ENCODE results near the gene HINT2. TPM values are rescaled to one million over a fixed set of nuclear protein-coding genes. Genes with fewer than 3 reads are reported as not detected.
A peak's percentile ranks its signal among the peaks of the same experiment; 100 is the strongest.

HINT2 gene
- total RNA-seq, result 10 to 100 TPM; 23.4 to 32.4 (median 27.5) TPM

- WGBS, result 0% methylated on average over 18 of the region's 52 CpGs
- peak; percentile 99 for DNase-seq (ENCODE audit: extremely low spot score)
- peak within 1 kb of the TSS; percentile 94 to 100 (median 96) for H3K27ac ChIP-seq (replicated peaks in 1 of 4)
- intact Hi-C loops (cut with DNase I), result no loop called here
- TF ChIP-seq POLR2A (IDR thresholded peaks at IDR 0.05; ENCODE audit: low read depth) (peak; percentile 86), EP300 (IDR thresholded peaks at IDR 0.05) (no peak), POLR2AphosphoS5 (IDR thresholded peaks at IDR 0.05) (peak; percentile 85 to 98), CTCF (IDR thresholded peaks at IDR 0.05) (peak in 1 of 3 experiments; percentile 16)
- peaks cover 30 to 47% (median 43%) of the 10 kb centered on the region in 4 donors for H3K4me1 ChIP-seq
- peak within 1 kb of the TSS; percentile 76 to 100 (median 86) for H3K4me3 ChIP-seq
- no peaks in the 10 kb centered on the region for H3K27me3 ChIP-seq
- H3K9me3 ChIP-seq, result no peaks in the 10 kb centered on the region
- H3K36me3 ChIP-seq, result peaks cover 0 to 6% (median 2%) of the 10 kb centered on the region in 4 donors
These were observed at the start of gene HINT2 for GRCh38 chr9:35814841-35815543. Gene HINT2, minus strand, starts transcription at chr9:35815042. Its CDS starts 63 bp downstream, at chr9:35814979.

- TF ChIP-seq CTCF (IDR thresholded peaks at IDR 0.05), result no peak
- no peak for TF ChIP-seq EP300 (IDR thresholded peaks at IDR 0.05)
- no peak for TF ChIP-seq POLR2AphosphoS5 (IDR thresholded peaks at IDR 0.05)
- no peak for TF ChIP-seq POLR2A (IDR thresholded peaks at IDR 0.05; ENCODE audit: low read depth)
- H3K4me1 ChIP-seq, result peaks cover 3 to 13% (median 10%) of the 10 kb centered on the region in 4 donors
- no peaks in the 10 kb centered on the region for H3K9me3 ChIP-seq
- peak; percentile 50 for DNase-seq (ENCODE audit: extremely low spot score)
- no peaks in the 10 kb centered on the region for H3K36me3 ChIP-seq
- intact Hi-C loops (cut with DNase I), result no loop called here
- 75% methylated on average over 7 of the region's 8 CpGs for WGBS
- H3K27me3 ChIP-seq, result peaks cover 0 to 13% (median 0%) of the 10 kb centered on the region in 4 donors
- H3K4me3 ChIP-seq, result no peak overlapping the region
- no peak overlapping the region for H3K27ac ChIP-seq (replicated peaks in 1 of 4)
These were observed 48.7 kb upstream of the HINT2 start for GRCh38 chr9:35863583-35863982.

- Histone ChIP-seq H3K9me3 (no peaks in the 10 kb centered on the region), H3K27me3 (peaks cover 0 to under 1% (median 0%) of the 10 kb centered on the region in 4 donors), H3K4me1 (peaks cover 3 to 13% (median 10%) of the 10 kb centered on the region in 4 donors), H3K36me3 (no peaks in the 10 kb centered on the region), H3K27ac (replicated peaks in 1 of 4) (no peak overlapping the region), H3K4me3 (no peak overlapping the region)
- WGBS, result 91% methylated on average over 4 of the region's 4 CpGs
- peak; percentile 53 for DNase-seq (ENCODE audit: extremely low spot score)
- intact Hi-C loops (cut with DNase I), result no loop called here
- TF ChIP-seq CTCF (IDR thresholded peaks at IDR 0.05) (no peak), POLR2A (IDR thresholded peaks at IDR 0.05; ENCODE audit: low read depth) (no peak), EP300 (IDR thresholded peaks at IDR 0.05) (no peak), POLR2AphosphoS5 (IDR thresholded peaks at IDR 0.05) (no peak)
These were observed 47.5 kb upstream of the HINT2 start for GRCh38 chr9:35862328-35862727.

- 66% methylated on average over 12 of the region's 12 CpGs for WGBS
- Histone ChIP-seq H3K9me3 (no peaks in the 10 kb centered on the region), H3K36me3 (no peaks in the 10 kb centered on the region), H3K4me3 (no peak overlapping the region), H3K4me1 (peaks cover 3 to 13% (median 10%) of the 10 kb centered on the region in 4 donors), H3K27me3 (no peaks in the 10 kb centered on the region), H3K27ac (replicated peaks in 1 of 4) (no peak overlapping the region)
- DNase-seq (ENCODE audit: extremely low spot score), result peak; percentile 81
- TF ChIP-seq POLR2A (IDR thresholded peaks at IDR 0.05; ENCODE audit: low read depth), result no peak
- TF ChIP-seq POLR2AphosphoS5 (IDR thresholded peaks at IDR 0.05), result no peak
- no peak for TF ChIP-seq CTCF (IDR thresholded peaks at IDR 0.05)
- TF ChIP-seq EP300 (IDR thresholded peaks at IDR 0.05), result no peak
- intact Hi-C loops (cut with DNase I), result no loop called here
These were observed 46.5 kb upstream of the HINT2 start for GRCh38 chr9:35861161-35861897.
